Psoas muscle (tissue), 8 donors: ENCODE data around the gene MPRIP. TPM values are rescaled to one million over a fixed set of nuclear protein-coding genes. Genes with fewer than 3 reads are reported as not detected.

Experiments
- ATAC-seq, 4 donors: fragments of 200-7000 bp; cut with Tn5 transposase; one replicate each; pipeline ENCODE4 v1.9.1; 2020; ENCODE audit warnings: moderate library complexity in 3 of 4, mild to moderate bottlenecking in 2 of 4
- DNase-seq, 2 donors: peaks; one replicate each; pipeline ENCODE4 v3.0.0-alpha.2; 2020
- H3K27ac ChIP-seq: fragments of 200-600 bp; one replicate; pipeline ENCODE4 v1.8.0; 2022
- H3K27me3 ChIP-seq, 3 donors: fragments of 200-600 bp in 1 of 3; one replicate each; pipeline versions ENCODE4 v1.6.1 to v1.8.0; 2013 to 2022; ENCODE audit warnings: low read length in 2 of 3, mild to moderate bottlenecking in 2 of 3, moderate library complexity in 1 of 3; ENCODE audit not compliant: insufficient read depth in 3 of 3
- H3K36me3 ChIP-seq, 2 donors: fragments of 200-600 bp in 1 of 2; one replicate each; pipeline versions ENCODE4 v1.6.1 to v1.8.0; 2013 to 2022; ENCODE audit warnings: low read depth in 1 of 2, mild to moderate bottlenecking in 1 of 2, moderate library complexity in 1 of 2; ENCODE audit not compliant: insufficient read depth in 1 of 2
- H3K4me1 ChIP-seq: fragments of 200-600 bp; one replicate; pipeline ENCODE4 v1.8.0; 2022
- H3K4me3 ChIP-seq: fragments of 200-600 bp; one replicate; pipeline ENCODE4 v1.8.0; 2022; ENCODE audit warnings: mild to moderate bottlenecking
- H3K9me3 ChIP-seq: fragments of 200-600 bp; one replicate; pipeline ENCODE4 v1.8.0; 2022
- CTCF ChIP-seq: fragments of 200-600 bp; IDR thresholded peaks from one replicate; pipeline ENCODE4 v1.8.0; 2022; ENCODE audit warnings: antibody characterized with exemption
- WGBS, 3 donors: extraction: QIAGEN DNeasy Blood & Tissue Kit; methylation state at CpG; one replicate each; pipeline versions ENCODE4 v1.1.6 to v1.1.7; 2013; 5-methylcytosine and 5-hydroxymethylcytosine counted together
- intact Hi-C, 2 donors: fragments of 100-400 bp; cut with DNase I; formaldehyde crosslinking; loops; one replicate each; pipeline versions ENCODE4 v1.11.0 to v1.14.2; 2022
- polyA plus RNA-seq, 3 donors: library from polyadenylated mRNA; stranded (reverse); fragments of 200-250 nt; gene quantifications; one replicate each; pipeline ENCODE4 v1.2.3, GENCODE V29; 2013
- total RNA-seq, 4 donors: library from RNA; stranded (reverse); fragmentation: NEBNext Ultra II Directional in 2 of 4; extraction: Animal tissue kit (Norgen Biotek cat#: 25700) in 2 of 4; gene quantifications; one replicate each; pipeline versions ENCODE4 v1.2.1 to v1.2.4, GENCODE V29; 2021 to 2023
- donor health status: healthy with polysubstance abuse.
- donor health status: DM: no; HTN: no; CAD: no; lungs with moderate emphysema.
- donor health status: Bipolar disorder and iron deficiency.
- donor health status: healthy.
- donor health status: DM: yes; HTN: yes; CAD: no.
- donor health status: DM: no; HTN: no; CAD: no.
- donor health status: DM: no; HTN: no; CAD: no.
- donor health status: DM: yes; HTN: yes; CAD: no.

MPRIP gene
- total and polyA plus RNA-seq, 7 donors, result 142 to 322 (median 244) TPM

GRCh38 chr17:17172001-17172939, 130.0 kb downstream of the MPRIP start:
- H3K36me3 ChIP-seq, result peaks cover 12 to 100% of the 10 kb centered on the region in 2 donors
- H3K9me3 ChIP-seq, result no peaks in the 10 kb centered on the region
- H3K4me1 ChIP-seq, result peaks cover 4% of the 10 kb centered on the region
- DNase-seq (peak; percentile 48 to 75), ATAC-seq (peak in 3 of 4 donors; percentile 7 to 47 (median 40))
- no peak overlapping the region for H3K4me3 ChIP-seq
- 72 to 75% (median 72%) methylated on average over 23 to 26 of the region's 26 CpGs for WGBS, 3 donors
- no peak overlapping the region for H3K27ac ChIP-seq
- intact Hi-C loops, result no loop called here
- no peaks in the 10 kb centered on the region for H3K27me3 ChIP-seq
- peak; percentile 4 for TF ChIP-seq CTCF

- no peaks in the 10 kb centered on the region for H3K27me3 ChIP-seq
- peaks cover 4% of the 10 kb centered on the region for H3K4me1 ChIP-seq
- no peak for DNase-seq
- WGBS, 3 donors, result 82 to 85% (median 83%) methylated on average over 9 of the region's 9 CpGs
- peaks cover 12 to 100% of the 10 kb centered on the region in 2 donors for H3K36me3 ChIP-seq
- H3K27ac ChIP-seq, result no peak overlapping the region
- no peak overlapping the region for H3K4me3 ChIP-seq
- ATAC-seq, result no peak
- no peak for TF ChIP-seq CTCF
- intact Hi-C loops, result no loop called here
- H3K9me3 ChIP-seq, result no peaks in the 10 kb centered on the region
These were observed 130.7 kb downstream of the MPRIP start for GRCh38 chr17:17172990-17173389.

GRCh38 chr17:17173921-17174320, 131.7 kb downstream of the MPRIP start:
- TF ChIP-seq CTCF, result no peak
- H3K4me3 ChIP-seq, result no peak overlapping the region
- DNase-seq (no peak), ATAC-seq (no peak)
- H3K4me1 ChIP-seq, result peaks cover 4% of the 10 kb centered on the region
- H3K27ac ChIP-seq, result no peak overlapping the region
- intact Hi-C loops, result no loop called here
- H3K27me3 ChIP-seq, result no peaks in the 10 kb centered on the region
- H3K9me3 ChIP-seq, result no peaks in the 10 kb centered on the region
- 89 to 92% (median 90%) methylated on average over 14 of the region's 14 CpGs for WGBS, 3 donors
- peaks cover 12 to 100% of the 10 kb centered on the region in 2 donors for H3K36me3 ChIP-seq

GRCh38 chr17:17175340-17175739, 133.1 kb downstream of the MPRIP start:
- H3K9me3 ChIP-seq, result no peaks in the 10 kb centered on the region
- no peak overlapping the region for H3K4me3 ChIP-seq
- H3K27me3 ChIP-seq, result no peaks in the 10 kb centered on the region
- no peak overlapping the region for H3K27ac ChIP-seq
- H3K4me1 ChIP-seq, result peaks cover 4% of the 10 kb centered on the region
- peaks cover 9 to 100% of the 10 kb centered on the region in 2 donors for H3K36me3 ChIP-seq
- intact Hi-C loops, result no loop called here
- DNase-seq, result no peak
- 88 to 92% (median 89%) methylated on average over 8 of the region's 8 CpGs for WGBS, 3 donors
- TF ChIP-seq CTCF, result no peak
- ATAC-seq, result no peak
